ENCODE measurements around the gene PDE4B. TPM values are rescaled to one million over a fixed set of nuclear protein-coding genes. Genes with fewer than 3 reads are reported as not detected.

PDE4B gene
- total and polyA plus RNA-seq, 9 of the 15 experiments (the other 6 are each of a cell fraction or from before 2014, with no cell fraction given) = 0.09 TPM; not detected in 8

DNA sequence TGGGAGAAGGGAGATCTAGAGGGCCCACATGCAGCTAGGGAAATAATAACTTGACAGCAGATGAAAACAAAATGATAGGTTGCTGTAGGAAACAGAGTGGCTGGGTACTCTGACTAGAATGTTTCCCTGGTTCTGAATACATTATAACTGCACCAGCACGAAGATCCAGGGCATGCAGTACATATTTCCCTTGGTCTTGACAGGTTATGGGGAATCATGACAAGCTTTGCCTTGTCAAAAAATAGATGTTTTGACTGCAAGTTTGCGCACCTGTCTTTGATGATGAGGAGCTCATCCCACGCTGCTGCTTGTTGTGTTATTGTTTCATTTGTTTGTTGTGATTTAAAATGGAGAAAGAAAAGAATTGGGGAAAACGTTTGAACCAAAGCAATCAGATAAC is 292.9 kb downstream of the PDE4B start:
- FAIRE-seq (no peak), ATAC-seq (no peak), DNase-seq (ENCODE audit: extremely low read depth in 1 of 4, low spot score in 3 of 4) (no peak)
- BruUV-seq (replicated peaks) = no TSS peak
- Histone ChIP-seq H3K4me3 (no peak overlapping the region), H3K9ac (ENCODE audit: insufficient read depth in 1 of 2, low read depth in 2 of 2, low read length in 2 of 2) (no peak overlapping the region), H3K4me1 (replicated peaks in 1 of 2; ENCODE audit: control insufficient read depth in 2 of 2, insufficient read depth in 2 of 2, low read length in 2 of 2) (no peaks in the 10 kb centered on the region), H3K9me1 (ENCODE audit: control insufficient read depth, insufficient read depth, low read length) (no peaks in the 10 kb centered on the region), H3K36me3 (ENCODE audit: control insufficient read depth, insufficient read depth, low read length) (no peaks in the 10 kb centered on the region), H3K27me3 (ENCODE audit: control insufficient read depth in 2 of 2, insufficient read depth in 2 of 2, low read length in 2 of 2) (no peaks in the 10 kb centered on the region), H3K4me2 (ENCODE audit: insufficient read depth, low read length) (no peak overlapping the region), H2AFZ (ENCODE audit: low read depth, low read length) (no peak overlapping the region), H3K27ac (ENCODE audit: extremely low read depth, low read depth, low read length) (no peak overlapping the region), H4K20me1 (replicated peaks; ENCODE audit: control insufficient read depth, insufficient read depth, low read length) (no peaks in the 10 kb centered on the region; the same call in 1 of the 2 replicates), H3K9me3 (replicated peaks; ENCODE audit: control insufficient read depth, insufficient read depth, low read depth, low read length) (no peaks in the 10 kb centered on the region), H3K79me2 (ENCODE audit: control insufficient read depth, insufficient read depth, low read length) (no peaks in the 10 kb centered on the region)
- POLR2A ChIA-PET = no interaction called here
- CTCF ChIA-PET (ENCODE audit: low intra/inter-chr PET ratio) = no interaction called here
- 6% methylated on average over 4 of the region's 4 CpGs for WGBS (ENCODE audit: insufficient coverage, low coverage, missing lambda C conversion rate)
- intact Hi-C loops (cut with micrococcal nuclease) = no loop called here
- in situ Hi-C loops (cut with MboI) = no loop called here
- no peak for TF ChIP-seq SFPQ (IDR thresholded peaks at IDR 0.05; ENCODE audit: low read depth, low read length)
- no peak for TF ChIP-seq MBD1 (CRISPR knock-in tag; IDR thresholded peaks at IDR 0.05)
- TF ChIP-seq MLLT1 (IDR thresholded peaks at IDR 0.05) = no peak
- TF ChIP-seq ZC3H4 (CRISPR knock-in tag; IDR thresholded peaks at IDR 0.05; ENCODE audit: borderline replicate concordance) = no peak
- TF ChIP-seq IRF1 (CRISPR knock-in tag; IDR thresholded peaks at IDR 0.05; ENCODE audit: borderline replicate concordance) = no peak
- no peak for TF ChIP-seq ZNF592 (IDR thresholded peaks at IDR 0.05)
- no peak for TF ChIP-seq ZNF24 (IDR thresholded peaks at IDR 0.05)
- TF ChIP-seq KLF10 (CRISPR knock-in tag; IDR thresholded peaks at IDR 0.05) = no peak
- TF ChIP-seq, protein P1, sequence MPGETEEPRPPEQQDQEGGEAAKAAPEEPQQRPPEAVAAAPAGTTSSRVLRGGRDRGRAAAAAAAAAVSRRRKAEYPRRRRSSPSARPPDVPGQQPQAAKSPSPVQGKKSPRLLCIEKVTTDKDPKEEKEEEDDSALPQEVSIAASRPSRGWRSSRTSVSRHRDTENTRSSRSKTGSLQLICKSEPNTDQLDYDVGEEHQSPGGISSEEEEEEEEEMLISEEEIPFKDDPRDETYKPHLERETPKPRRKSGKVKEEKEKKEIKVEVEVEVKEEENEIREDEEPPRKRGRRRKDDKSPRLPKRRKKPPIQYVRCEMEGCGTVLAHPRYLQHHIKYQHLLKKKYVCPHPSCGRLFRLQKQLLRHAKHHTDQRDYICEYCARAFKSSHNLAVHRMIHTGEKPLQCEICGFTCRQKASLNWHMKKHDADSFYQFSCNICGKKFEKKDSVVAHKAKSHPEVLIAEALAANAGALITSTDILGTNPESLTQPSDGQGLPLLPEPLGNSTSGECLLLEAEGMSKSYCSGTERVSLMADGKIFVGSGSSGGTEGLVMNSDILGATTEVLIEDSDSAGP (CRISPR knock-in tag; IDR thresholded peaks at IDR 0.05) = no peak
- TF ChIP-seq GABPA (tag; conservative IDR thresholded peaks at IDR 0.05; ENCODE audit: low read depth) = no peak
